HG03460 (cell line): Measurements from ENCODE around the gene SOX18.
A peak's percentile ranks its signal among the peaks of the same experiment; 100 is the strongest.

Experiments
- ATAC-seq: cut with Tn5 transposase; IDR thresholded peaks from one replicate; pipeline ENCODE4 v1.9.1; 2021; ENCODE audit not compliant: unreplicated experiment

SOX18 gene

GRCh38 chr20:64039293-64040160, 9.9 kb downstream of the SOX18 start:
- no peak for ATAC-seq

GRCh38 chr20:64038565-64039292, 10.7 kb downstream of the SOX18 start:
- peak; percentile 44 for ATAC-seq

DNA sequence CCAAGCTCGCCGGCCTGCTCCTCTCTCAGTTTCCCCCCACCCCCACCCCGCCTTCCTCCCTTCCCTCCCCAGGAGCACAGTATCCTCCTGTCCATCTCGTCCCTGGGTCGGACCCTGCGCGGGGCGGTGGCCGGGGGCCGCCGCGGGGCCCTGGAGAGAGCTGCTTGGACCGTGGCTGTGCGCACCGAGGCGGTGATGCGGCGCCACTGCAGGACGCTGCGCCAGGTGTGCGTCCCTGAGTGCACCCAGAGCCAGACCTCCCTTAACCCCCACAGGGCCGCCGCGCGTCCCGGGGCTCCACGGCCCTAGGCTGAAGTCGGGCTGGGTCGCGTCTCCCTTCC, 11.2 kb downstream of the SOX18 start:
- ATAC-seq = peak; percentile 26

GRCh38 chr20:64037498-64038213, 11.8 kb downstream of the SOX18 start:
- ATAC-seq = no peak

DNA sequence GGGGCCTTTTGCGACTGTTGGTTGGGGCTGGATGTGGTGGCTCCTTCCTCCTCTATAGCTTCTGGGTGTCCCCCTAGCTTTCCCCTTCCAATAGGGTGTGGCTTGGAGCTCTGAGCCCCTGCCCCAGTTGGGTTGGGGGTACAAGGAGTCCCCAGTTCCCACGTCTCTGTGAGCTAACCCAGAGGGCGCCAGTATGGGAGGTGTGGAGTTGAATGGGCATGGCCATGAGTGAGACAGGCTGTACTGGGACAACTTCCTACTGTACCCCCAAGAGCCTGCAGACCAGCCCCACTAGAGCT, 12.3 kb downstream of the SOX18 start:
- no peak for ATAC-seq

DNA sequence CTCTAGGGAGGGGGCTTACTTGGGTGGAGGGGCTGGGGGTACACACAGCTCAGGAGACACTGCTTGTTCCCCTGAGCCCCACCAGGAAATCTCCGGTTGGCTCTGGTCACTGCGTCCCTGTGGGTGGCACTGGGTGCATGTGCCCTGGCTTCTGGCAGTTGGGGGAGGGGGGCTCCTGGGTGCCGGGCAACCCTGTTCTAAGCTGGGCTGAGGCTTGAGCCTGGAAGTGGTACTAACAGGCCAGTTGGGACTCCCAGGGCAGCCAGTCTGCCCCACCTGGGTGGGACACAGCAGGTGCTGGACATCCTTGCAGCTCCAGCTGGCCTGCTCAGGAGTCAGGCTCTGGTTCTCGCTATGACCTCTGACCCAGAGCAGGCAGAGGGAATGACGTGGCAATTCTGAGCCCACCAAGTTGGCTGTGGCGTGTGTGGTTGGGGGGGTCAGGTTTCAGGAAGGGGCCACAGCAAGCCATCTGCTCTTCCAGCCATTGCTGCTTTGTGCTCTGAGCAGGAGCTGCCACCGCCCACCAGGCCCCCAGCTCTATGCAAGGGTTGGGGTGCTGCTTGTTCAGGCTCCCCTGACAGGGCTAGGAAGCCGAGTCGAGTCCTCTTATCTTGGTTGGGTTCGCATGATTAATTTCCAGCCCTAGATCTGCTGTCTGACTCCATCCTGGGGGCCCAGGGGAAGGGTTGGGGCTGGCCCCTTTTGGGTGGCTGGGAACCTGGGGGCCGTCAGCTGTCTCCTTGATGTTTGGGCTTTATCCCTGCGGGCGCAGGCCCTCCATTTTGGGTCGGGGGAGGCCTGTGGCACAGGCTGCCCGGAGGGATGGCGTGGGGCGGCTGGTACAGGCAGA, 12.9 kb downstream of the SOX18 start:
- no peak for ATAC-seq

GRCh38 chr20:64035933-64036345, 13.5 kb downstream of the SOX18 start, which contains the start of gene C20orf204:
C20orf204 (plus strand) TSS chr20:64036182; CDS start chr20:64036324, 142 bp downstream.
- no peak for ATAC-seq

DNA sequence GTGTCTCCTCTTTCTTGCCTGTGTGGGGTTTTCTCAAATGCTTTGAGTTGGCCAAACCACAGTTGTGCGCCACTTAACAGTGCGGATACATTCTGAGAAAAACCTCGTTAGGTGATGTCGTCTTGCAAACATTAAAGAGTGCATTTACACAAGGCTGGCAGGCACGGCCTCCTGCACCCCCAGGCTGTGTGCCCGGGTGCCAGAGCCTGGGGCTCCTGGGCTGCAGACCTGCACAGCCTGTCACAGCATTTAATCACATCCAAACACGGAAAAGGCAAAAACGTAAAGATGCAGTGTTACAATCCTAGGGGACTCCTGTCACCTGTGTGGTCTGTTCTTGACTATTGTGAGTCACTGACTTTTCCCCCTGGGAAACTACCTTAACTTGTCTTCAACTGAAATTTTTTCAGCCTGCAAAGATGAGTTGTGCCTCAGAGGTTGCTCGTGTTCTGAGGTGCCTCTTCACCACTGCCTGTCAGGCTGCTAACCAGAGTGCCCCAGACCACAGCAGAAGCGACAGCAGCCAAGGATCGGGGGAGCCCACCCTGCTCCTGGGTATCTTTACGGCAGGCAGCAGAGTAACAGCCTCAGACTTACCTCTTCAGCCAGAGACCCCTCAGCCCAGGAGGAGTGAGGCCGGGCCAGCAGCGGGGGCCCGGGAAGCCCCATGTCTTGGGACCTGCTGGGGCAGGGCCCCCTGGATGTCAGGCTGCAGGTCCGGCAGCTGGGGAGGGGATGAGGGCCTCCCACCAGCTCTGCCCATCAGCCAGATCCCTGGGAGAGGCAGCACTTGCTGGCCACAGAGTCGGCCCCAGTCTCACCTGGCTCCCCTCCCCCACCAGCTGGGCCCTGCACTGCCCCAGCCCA, 14.1 kb downstream of the SOX18 start:
- no peak for ATAC-seq

- no peak for ATAC-seq
Measured at GRCh38 chr20:64033981-64034493, 15.4 kb downstream of the SOX18 start.

DNA sequence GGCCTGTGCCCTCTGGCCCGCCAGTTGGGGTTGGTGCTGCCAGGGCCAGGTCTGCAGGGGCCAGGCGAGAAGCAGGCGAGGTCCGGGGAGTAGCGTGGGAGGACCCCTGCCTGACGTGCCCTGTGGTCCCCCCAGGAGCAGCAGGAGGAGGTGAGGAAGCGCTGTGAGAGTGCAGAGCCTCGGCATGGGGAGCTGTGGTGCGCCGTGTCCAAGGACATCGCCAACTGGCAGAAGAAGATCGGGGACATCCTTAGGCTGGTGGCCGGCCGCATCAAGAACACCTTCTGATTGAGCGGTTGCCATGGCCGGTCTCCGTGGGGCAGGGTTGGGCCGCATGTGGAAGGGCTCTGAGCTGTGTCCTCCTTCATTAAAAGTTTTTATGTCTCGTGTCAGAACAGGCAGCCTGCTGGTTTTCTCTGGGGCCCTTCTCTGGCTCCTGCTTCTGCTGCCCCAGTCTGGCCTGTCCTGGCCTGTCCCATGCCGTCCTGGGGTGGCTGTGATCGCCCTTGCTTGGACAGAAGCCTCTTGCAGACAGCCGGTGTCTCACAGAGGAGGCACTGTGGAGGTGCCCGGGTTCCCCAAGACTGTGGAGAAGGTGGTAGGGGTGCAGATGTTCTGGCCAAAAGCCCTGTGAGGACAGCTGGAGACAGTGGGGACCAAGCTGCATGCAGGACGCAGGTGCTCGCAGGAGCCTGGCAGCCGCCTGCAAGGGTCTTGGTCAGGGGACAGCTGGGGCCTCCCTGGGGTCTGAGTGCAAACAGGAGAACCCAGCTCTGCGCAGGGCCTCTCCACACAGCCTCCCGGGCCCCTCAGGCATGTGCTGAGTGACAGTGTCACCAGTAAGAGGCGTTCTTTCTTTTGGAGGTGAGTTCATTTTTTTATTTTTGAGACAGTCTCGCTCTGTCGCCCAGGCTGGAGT, 16.5 kb downstream of the SOX18 start:
- no peak for ATAC-seq

GRCh38 chr20:64031822-64032314, 17.6 kb downstream of the SOX18 start:
- no peak for ATAC-seq

DNA sequence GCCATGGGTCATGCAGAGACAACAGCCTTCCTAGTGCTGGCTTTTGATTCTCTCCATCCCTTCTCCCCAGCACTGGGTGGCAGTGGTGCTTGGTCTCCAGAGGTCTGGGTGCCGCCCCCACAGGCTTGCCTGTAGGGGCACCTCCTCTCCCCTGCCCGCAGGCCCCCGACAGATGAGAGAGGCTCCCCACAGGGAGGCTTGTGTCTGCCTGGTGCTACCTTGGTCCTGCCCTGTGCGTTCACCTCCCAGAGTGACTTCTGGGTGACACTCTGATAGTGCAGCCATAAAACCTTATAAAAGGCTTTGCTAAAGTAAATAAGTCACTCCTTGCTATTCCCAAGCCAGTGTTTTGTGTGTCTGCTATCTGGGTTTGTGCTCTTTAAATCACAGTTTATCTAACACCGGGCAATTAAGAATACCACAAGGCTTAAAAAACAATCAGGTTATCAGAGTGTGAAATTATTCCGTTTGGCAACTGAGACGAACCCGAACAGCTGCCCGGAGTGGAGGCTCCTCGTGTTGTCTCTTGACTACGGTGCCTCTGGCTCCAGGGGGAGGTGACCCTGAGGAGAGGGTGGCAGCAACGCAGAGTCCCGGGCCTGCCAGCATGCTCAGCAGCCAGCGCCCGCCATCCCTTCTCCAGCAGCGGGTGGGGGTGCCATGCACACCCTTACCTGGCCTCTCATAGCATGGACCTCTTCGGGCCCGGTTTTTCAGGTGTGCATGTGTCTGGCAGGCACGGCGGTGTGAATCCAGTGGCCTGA, 18.9 kb downstream of the SOX18 start:
- no peak for ATAC-seq

DNA sequence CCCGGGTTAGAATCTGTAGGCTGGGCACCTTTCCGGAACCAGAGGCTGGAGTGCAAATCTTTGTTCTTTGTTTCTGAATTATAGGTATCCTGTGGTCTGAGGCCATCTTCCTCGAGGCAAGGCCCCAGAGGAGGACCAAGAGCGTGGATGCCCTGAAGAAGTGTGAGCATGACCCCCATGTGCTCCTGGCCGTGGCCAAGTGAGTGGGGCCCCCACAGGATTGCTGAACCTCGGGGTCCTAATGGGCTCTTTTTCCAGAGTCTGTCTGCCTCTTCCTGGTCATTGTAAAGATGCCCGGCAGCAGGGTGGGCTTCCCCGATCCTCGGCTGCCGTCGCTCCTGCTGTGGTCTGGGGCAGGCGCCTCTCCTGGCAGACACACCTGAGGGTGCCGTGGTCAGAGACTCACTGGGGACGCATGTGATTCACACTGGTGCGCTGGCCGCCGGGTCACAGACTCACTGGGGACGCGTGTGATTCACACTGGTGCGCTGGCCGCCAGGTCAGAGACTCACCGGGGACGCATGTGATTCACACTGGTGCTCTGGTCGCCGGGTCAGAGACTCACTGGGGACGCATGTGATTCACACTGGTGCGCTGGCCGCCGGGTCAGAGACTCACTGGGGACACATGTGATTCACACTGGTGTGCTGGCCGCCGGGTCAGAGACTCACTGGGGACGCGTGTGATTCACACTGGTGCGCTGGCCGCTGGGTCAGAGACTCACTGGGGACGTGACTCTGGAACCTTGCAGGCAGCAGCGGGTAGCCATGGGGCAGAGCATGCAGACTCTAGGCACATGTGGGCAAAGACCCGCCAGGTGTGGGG, 19.9 kb downstream of the SOX18 start:
- no peak for ATAC-seq

DNA sequence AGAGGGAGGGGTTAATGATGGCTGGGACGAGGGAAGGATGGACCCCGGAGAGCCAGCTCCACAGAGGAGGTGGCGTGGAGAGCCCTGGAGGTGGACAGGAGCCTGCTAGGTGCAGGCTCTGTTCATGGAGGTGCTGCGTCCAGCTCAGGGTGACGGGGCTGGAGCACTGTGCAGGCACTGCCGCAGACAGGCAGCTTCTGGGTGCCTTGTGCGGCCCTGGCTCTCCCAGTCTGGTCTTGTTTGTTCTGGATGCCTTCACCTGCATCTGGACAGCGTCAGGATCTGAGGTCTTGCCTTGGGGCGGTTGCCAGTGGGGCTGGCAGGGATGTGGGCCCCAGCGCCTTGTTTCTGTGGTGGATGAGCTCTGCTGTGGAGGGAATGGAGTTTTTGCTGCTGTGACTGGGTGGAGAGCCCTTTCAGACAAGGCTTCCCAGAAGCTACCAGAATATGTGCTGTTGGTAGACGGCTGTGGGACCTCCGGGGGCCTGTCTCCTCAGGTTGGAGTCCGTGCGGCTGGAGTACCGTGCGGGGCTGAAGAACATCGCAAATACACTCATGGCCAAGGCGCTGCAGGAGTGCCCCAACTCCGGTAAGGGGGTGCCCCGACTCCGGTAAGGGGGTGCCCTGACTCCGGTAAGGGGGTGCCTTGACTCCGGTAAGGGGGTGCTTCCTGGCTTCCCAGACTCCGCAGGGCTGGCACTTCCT, 21.3 kb downstream of the SOX18 start:
- no peak for ATAC-seq

DNA sequence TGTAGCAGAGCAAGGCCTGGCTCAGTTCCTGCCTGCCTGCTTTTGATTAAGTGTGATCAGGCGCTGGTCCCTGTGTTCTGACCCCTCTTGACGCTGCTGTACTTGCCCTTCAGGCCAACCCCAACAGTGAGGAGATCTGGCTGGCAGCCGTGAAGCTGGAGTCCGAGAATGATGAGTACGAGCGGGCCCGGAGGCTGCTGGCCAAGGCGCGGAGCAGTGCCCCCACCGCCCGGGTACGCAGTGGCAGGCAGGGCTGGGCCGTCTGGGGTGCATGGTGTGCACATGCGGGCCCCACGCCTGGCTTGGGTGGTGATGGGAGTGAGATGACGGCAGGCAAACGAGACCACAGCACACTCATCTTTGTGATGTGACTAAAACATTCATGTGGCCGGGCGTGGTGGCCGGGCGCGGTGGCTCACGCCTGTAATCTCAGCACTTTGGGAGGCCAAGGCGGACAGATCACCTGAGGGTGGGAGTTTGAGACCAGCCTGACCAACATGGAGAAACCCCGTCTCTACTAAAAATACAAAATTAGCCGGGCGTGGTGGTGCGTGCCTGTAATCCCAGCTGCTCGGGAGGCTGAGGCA, 23.5 kb downstream of the SOX18 start:
- ATAC-seq = no peak
